Testis (tissue), 3 donors: ENCODE results near the gene MYBPC2. TPM values are rescaled to one million over a fixed set of nuclear protein-coding genes. Genes with fewer than 3 reads are reported as not detected.

Source experiments
- DNase-seq: peaks from one replicate; pipeline ENCODE4 v3.0.0-alpha.2; 2019
- H3K27ac ChIP-seq, 2 donors: fragments of 200-600 bp; sonication (generic); one replicate each; pipeline ENCODE4 v1.5.1; 2019
- H3K27me3 ChIP-seq: fragments of 200-600 bp; sonication (generic); one replicate; pipeline ENCODE4 v1.5.1; 2019
- H3K36me3 ChIP-seq: fragments of 200-600 bp; sonication (generic); one replicate; pipeline ENCODE4 v1.5.1; 2017; ENCODE audit warnings: low read depth; ENCODE audit errors: missing control alignments
- H3K4me1 ChIP-seq: fragments of 200-600 bp; sonication (generic); one replicate; pipeline ENCODE4 v1.5.1; 2019
- H3K4me3 ChIP-seq, 2 donors: fragments of 200-600 bp; sonication (generic); one replicate each; pipeline ENCODE4 v1.5.1; 2017 to 2019
- H3K9me3 ChIP-seq: fragments of 200-600 bp; sonication (generic); one replicate; pipeline ENCODE4 v1.5.1; 2017
- CTCF ChIP-seq, 3 experiments: fragments of 450-650 bp in 2 of 3; fragments of 200-600 bp in 1 of 3; sonication (generic) in 1 of 3; IDR thresholded peaks; one replicate each; pipeline ENCODE4 v1.5.1; 2016 to 2019; ENCODE audit warnings: antibody characterized with exemption in 3 of 3, mild to moderate bottlenecking in 2 of 3, moderate library complexity in 1 of 3
- POLR2A ChIP-seq: fragments of 450-650 bp; IDR thresholded peaks from one replicate; pipeline ENCODE4 v1.6.1; 2017; ENCODE audit warnings: antibody characterized with exemption, mild to moderate bottlenecking, moderate library complexity
- WGBS, 2 donors: methylation state at CpG; one replicate each; pipeline ENCODE4 v1.1.5; 2018; 5-methylcytosine and 5-hydroxymethylcytosine counted together
- intact Hi-C: fragments of 100-400 bp; cut with DNase I; formaldehyde crosslinking; loops from one replicate; pipeline ENCODE4 v1.15.1; 2023; ENCODE audit warnings: low total_unique reads
- polyA plus RNA-seq: library from polyadenylated mRNA; stranded (reverse); fragments of 350-450 nt; fragmentation: Illumina TruSeq; extraction: RNeasy Lipid Tissue Mini Kit (QIAGEN cat#74804); gene quantifications from one replicate; pipeline ENCODE4 v1.2.3, GENCODE V29; 2014; ENCODE audit warnings: low read depth, low replicate concordance; ENCODE audit not compliant: insufficient read depth
- total RNA-seq, 2 donors: library from RNA; depleted of rRNA; stranded (reverse); fragments of >200 nt; gene quantifications; one replicate each; pipeline ENCODE4 v1.2.3, GENCODE V29; 2016

MYBPC2 gene
- total and polyA plus RNA-seq, 3 donors from 2014 or later: 0.31 to 3.2 (median 0.63) TPM

DNA sequence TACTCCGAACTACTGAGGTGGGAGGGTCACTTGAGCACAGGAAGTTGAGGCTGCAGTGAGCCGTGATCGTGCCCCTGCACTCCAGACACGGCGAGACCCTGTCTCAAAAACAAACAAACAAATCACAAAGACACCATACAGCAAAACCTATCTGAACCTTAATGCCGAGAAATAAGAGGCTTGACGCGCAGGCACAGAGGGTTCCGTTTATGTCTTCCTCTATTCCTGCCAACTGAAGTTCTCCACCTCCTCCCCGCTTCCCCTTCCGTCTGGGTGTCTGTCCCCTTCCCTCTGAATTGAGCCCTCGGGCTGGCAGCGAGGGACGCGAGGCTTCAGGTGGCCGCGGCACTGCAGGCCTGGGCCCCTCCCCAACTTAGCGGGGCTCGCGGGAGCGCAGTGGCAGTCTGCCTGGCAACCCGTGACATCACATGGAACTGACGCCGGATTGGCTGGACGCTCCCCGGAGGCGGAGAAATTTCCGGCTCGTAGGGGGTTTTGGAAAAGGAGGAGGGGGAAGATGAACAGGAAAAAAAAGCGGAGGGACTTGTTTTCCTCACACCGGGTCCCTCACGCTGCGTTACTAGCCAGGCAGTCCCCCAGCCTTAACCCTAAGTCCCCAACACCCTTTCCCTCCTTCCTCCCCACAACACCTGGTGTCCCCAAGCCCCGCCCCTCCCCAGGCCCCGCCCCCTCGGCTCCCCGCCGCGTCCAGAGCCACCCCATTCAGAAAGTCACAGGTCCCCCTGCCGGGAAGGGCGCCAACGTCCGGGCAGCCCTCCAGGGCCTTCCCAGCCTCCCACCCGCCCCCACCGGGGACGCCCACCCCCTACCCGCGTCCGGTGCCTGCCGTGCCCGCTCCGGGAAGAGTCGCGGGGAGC, 1.1 kb upstream of the MYBPC2 start:
- DNase-seq: peak; percentile 92
- no peaks in the 10 kb centered on the region for H3K36me3 ChIP-seq
- H3K4me1 ChIP-seq: peaks cover 15% of the 10 kb centered on the region
- WGBS, 2 donors: 1 to 2% methylated on average over 36 to 38 of the region's 54 CpGs
- peak overlapping the region; percentile 52 to 65 for H3K27ac ChIP-seq
- TF ChIP-seq POLR2A (no peak), CTCF (IDR thresholded peaks at IDR 0.05) (no peak)
- no peaks in the 10 kb centered on the region for H3K9me3 ChIP-seq
- intact Hi-C loops: no loop called here
- H3K27me3 ChIP-seq: no peaks in the 10 kb centered on the region
- H3K4me3 ChIP-seq: peak overlapping the region; percentile 59 to 64

GRCh38 chr19:50433201-50434180, 799 bp downstream of the MYBPC2 start:
- Histone ChIP-seq H3K9me3 (no peaks in the 10 kb centered on the region), H3K27me3 (no peaks in the 10 kb centered on the region), H3K4me1 (peaks cover 11% of the 10 kb centered on the region), H3K4me3 (no peak overlapping the region), H3K36me3 (no peaks in the 10 kb centered on the region), H3K27ac (no peak overlapping the region)
- intact Hi-C loops: no loop called here
- TF ChIP-seq POLR2A (no peak), CTCF (IDR thresholded peaks at IDR 0.05) (no peak)
- DNase-seq: no peak
- WGBS, 2 donors: 58 to 79% methylated on average over 12 to 19 of the region's 19 CpGs

GRCh38 chr19:50434525-50434924, 1.8 kb downstream of the MYBPC2 start:
- H3K27me3 ChIP-seq: no peaks in the 10 kb centered on the region
- TF ChIP-seq POLR2A: no peak
- no peak for TF ChIP-seq CTCF (IDR thresholded peaks at IDR 0.05)
- no peak overlapping the region for H3K4me3 ChIP-seq
- H3K27ac ChIP-seq: no peak overlapping the region
- 46 to 56% methylated on average over 7 to 12 of the region's 12 CpGs for WGBS, 2 donors
- intact Hi-C loops: no loop called here
- DNase-seq: no peak
- H3K9me3 ChIP-seq: no peaks in the 10 kb centered on the region
- H3K4me1 ChIP-seq: peaks cover 9% of the 10 kb centered on the region
- no peaks in the 10 kb centered on the region for H3K36me3 ChIP-seq

- no peak for TF ChIP-seq POLR2A
- no peak for TF ChIP-seq CTCF (IDR thresholded peaks at IDR 0.05)
- WGBS, 2 donors: 76 to 81% methylated on average over 16 to 17 of the region's 17 CpGs
- DNase-seq: no peak
- no peak overlapping the region for H3K27ac ChIP-seq
- H3K9me3 ChIP-seq: no peaks in the 10 kb centered on the region
- H3K4me3 ChIP-seq: no peak overlapping the region
- H3K27me3 ChIP-seq: no peaks in the 10 kb centered on the region
- intact Hi-C loops: no loop called here
- H3K36me3 ChIP-seq: no peaks in the 10 kb centered on the region
- peaks cover 9% of the 10 kb centered on the region for H3K4me1 ChIP-seq
Measured at GRCh38 chr19:50435221-50435620, 2.5 kb downstream of the MYBPC2 start.
